GM19324 (cell line): ENCODE results near the gene DARS1.
A peak's percentile ranks its signal among the peaks of the same experiment; 100 is the strongest.

ENCODE experiments used
- ATAC-seq: cut with Tn5 transposase; IDR thresholded peaks from one replicate; pipeline ENCODE4 v1.9.1; 2021; ENCODE audit warnings: mild to moderate bottlenecking, moderate library complexity; ENCODE audit not compliant: unreplicated experiment, low FRiP score

Gene DARS1

GRCh38 chr2:135985018-135985825 lies at the start of gene DARS1:
Gene DARS1, minus strand, starts transcription at chr2:135985626. Its CDS starts 158 bp downstream, at chr2:135985468.
- peak; percentile 88 for ATAC-seq

- no peak for ATAC-seq
Measured at GRCh38 chr2:136034629-136035028, 49.2 kb upstream of the DARS1 start.

- no peak for ATAC-seq
Measured at GRCh38 chr2:136032817-136033535, 47.5 kb upstream of the DARS1 start.

- no peak for ATAC-seq
Measured at GRCh38 chr2:136032192-136032591, 46.8 kb upstream of the DARS1 start.

DNA sequence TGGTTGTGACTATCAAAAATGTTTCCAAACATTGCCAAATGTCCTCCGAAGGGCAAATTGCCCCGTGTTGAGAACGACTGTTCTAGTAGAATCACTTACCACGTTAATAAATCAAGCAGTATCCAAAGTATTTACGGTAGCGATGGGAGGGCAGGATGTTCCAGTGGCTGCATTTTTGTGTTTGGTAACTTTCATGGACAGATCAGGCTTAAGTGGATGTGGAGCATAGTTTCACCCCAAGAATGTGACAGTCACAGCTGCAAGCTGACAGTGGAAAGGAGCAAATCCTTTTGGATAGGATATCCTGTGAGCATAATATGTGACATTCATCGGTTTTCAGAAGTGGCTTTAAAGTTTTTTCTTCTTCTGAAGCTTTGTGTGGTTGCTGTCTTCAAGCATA lies 46.3 kb upstream of the DARS1 start:
- ATAC-seq = no peak

DNA sequence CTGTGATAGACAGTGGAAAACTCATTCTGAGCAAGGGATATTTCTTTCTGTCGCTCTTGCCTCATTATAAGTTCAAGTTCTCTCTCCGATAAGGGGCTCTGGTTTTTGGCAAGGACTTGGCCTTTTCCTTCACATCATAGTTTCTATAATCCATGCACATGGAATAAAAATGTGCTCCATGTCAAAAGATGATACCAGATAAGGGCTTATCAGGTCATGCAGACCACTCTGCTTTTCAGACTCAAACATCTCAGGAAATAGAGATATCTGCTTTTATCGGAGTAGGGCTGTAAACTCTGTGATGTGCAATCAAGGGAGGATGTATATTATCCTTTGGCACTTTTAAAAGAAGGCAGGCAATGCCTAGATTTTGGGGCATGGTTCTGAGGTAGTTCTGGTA lies 45.0 kb upstream of the DARS1 start:
- ATAC-seq = no peak

- no peak for ATAC-seq
Measured at GRCh38 chr2:136029149-136029548, 43.7 kb upstream of the DARS1 start.

DNA sequence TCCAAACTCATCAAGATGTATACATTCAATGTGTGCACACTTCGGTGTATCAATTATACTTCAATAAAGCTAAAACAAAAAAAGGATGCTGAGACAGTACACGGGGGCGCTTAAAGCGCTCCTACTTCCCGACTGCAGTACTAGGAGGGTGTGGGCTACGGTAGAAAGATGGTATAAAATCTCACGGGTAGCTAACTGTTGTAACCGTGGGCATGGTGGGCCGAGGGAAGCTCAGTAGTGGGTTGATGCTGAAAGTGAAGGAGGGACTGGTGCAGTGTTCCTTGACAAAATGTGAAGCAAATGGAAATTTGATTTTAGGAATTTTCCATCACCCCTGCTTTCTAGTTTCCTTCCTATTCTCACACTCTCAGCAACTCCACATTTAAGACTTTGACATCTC lies 42.6 kb upstream of the DARS1 start:
- ATAC-seq = no peak

DNA sequence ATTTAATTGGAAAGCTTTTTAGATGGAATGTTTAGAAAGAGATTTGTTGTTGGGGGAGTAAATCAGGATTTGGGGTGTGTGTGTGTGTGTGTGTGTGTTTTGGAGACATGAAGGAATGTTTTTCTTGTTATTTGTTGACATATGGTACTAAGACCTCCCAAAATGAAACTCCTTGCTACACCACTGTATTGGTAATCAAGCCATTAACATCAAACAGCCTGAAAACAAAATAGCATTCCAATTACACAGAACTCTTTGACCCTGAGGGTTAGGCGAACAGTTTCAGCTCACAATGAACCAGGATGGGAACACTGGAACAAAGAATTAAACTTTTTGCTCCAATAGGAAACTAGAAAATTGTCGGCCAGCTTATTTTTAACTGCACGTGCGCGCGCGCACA lies 41.7 kb upstream of the DARS1 start:
- no peak for ATAC-seq

GRCh38 chr2:136025057-136025973 lies 39.9 kb upstream of the DARS1 start:
- ATAC-seq = no peak

DNA sequence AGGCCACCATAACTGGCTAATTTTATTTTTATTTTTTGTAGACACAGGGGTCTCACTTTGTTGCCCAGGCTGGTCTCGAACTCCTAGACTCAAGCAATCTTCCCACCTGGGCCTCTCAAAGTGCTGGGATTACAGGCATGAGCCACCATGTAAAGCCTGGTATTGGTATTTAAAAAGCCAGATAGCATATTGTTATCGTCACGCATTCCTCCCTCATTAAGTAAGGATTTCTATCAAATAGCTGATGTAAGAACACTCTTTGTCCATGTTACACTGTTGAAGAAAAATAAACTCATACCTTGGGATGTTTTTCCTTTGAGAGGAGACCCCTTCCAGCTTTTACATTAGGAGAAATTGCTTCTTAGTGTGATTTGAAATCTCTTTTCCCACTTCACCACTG lies 39.2 kb upstream of the DARS1 start:
- no peak for ATAC-seq

- no peak for ATAC-seq
Measured at GRCh38 chr2:136024185-136024584, 38.8 kb upstream of the DARS1 start.

GRCh38 chr2:136023416-136023815 lies 38.0 kb upstream of the DARS1 start:
- ATAC-seq = no peak

- no peak for ATAC-seq
Measured at GRCh38 chr2:136022396-136023146, 37.1 kb upstream of the DARS1 start.

DNA sequence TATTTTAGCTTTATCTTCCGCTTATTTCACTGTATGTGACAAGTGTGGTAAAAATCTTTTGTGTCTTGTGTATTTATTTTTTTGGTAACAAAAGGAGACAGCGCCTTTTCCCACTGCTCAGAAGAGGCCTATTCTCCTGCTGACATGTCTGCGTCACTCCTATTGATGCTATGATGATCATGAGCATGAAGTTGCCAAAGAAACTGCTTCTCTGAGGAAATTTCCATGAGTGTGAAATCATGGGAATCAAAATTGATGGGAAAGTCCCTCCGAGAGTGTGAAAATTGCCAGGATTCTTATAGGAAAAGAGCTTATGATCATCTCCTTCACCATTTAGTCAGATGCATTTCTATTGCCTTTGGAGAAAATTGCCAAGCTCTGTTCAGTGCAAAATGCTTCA lies 36.5 kb upstream of the DARS1 start:
- no peak for ATAC-seq

GRCh38 chr2:136021406-136021805 lies 36.0 kb upstream of the DARS1 start:
- ATAC-seq = no peak

DNA sequence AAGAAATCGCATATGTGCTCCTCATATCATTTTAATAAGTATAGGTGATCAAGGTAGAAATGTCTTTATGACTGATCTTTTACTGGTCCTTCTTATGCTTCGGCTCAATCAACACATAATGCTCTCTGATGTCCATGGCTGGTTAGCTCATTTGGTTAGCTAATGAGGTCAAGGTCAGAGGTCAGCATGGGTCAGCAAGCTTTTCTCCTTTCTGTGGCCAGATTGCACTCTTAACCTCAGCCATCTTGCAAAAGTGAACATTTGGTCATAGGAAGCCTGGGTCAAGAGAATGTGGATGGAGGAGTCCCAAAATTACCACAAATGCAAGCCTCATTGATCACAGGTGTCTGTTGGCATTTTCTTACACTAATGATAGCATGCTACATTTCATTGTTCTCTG lies 35.4 kb upstream of the DARS1 start:
- no peak for ATAC-seq

- no peak for ATAC-seq
Measured at GRCh38 chr2:136019825-136020224, 34.4 kb upstream of the DARS1 start.

DNA sequence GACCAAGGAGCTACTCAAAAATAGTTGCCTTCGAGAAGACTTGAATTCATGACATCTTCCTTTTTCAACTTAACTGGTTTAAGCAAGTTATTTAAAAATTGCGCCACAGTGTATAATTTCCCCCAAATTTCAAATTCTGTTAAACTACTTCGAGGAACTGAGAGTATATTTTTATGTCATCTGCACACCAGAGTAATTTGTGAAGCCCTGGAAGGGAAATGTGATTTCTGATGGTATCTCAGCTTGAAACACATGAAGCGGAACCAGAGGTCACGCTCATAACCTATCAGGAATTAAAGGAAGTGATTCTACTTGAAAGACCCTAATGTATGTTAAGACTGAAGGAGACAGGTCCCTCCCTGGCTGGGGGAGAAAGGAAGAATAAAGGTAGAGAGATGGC lies 33.9 kb upstream of the DARS1 start:
- ATAC-seq = peak; percentile 50

- ATAC-seq = no peak
Measured at GRCh38 chr2:136017786-136018185, 32.4 kb upstream of the DARS1 start.
